Glutamatergic neuron (in vitro differentiated cells): ENCODE data around the gene TAS2R41. TPM values are rescaled to one million over a fixed set of nuclear protein-coding genes. Genes with fewer than 3 reads are reported as not detected.

Experiments used
- DNase-seq: peaks from one replicate; pipeline ENCODE4 v3.0.0; 2022
- H3K27ac Mint-ChIP-seq: one replicate; pipeline ENCODE4 v1.8.0; 2020; ENCODE audit warnings: mild to moderate bottlenecking, mixed read lengths, inconsistent platforms; ENCODE audit not compliant: unreplicated experiment
- H3K27me3 Mint-ChIP-seq: one replicate; pipeline ENCODE4 v1.8.0; 2020; ENCODE audit warnings: mild to moderate bottlenecking, moderate library complexity, mixed read lengths, inconsistent platforms; ENCODE audit not compliant: unreplicated experiment
- H3K36me3 Mint-ChIP-seq: one replicate; pipeline ENCODE4 v1.8.0; 2020; ENCODE audit warnings: mild to moderate bottlenecking, mixed read lengths, inconsistent platforms; ENCODE audit not compliant: unreplicated experiment
- H3K4me1 Mint-ChIP-seq: one replicate; pipeline ENCODE4 v1.8.0; 2020; ENCODE audit warnings: mild to moderate bottlenecking, low read depth, mixed read lengths, inconsistent platforms; ENCODE audit not compliant: unreplicated experiment
- H3K4me3 Mint-ChIP-seq: one replicate; pipeline ENCODE4 v1.8.0; 2020; ENCODE audit warnings: mild to moderate bottlenecking, mixed read lengths, inconsistent platforms; ENCODE audit not compliant: unreplicated experiment
- H3K9me3 Mint-ChIP-seq: one replicate; pipeline ENCODE4 v1.8.0; 2020; ENCODE audit warnings: mild to moderate bottlenecking, moderate library complexity, mixed read lengths, inconsistent platforms; ENCODE audit not compliant: unreplicated experiment
- total RNA-seq: library from RNA; stranded (reverse); fragmentation: NEBNext Ultra II Directional; extraction: Animal tissue kit (Norgen Biotek cat#: 25700); gene quantifications from one replicate; pipeline ENCODE4 v1.2.1, GENCODE V29; 2021; ENCODE audit not compliant: unreplicated experiment
- TF ChIP-seq, protein P1 (sequence below): fragments of 200-600 bp; sonication (generic); IDR thresholded peaks from one replicate; pipeline ENCODE4 v1.5.0; 2021; ENCODE audit not compliant: partially characterized antibody, unreplicated experiment

Gene TAS2R41
- total RNA-seq, 1 donor from 2014 or later = not detected

DNA sequence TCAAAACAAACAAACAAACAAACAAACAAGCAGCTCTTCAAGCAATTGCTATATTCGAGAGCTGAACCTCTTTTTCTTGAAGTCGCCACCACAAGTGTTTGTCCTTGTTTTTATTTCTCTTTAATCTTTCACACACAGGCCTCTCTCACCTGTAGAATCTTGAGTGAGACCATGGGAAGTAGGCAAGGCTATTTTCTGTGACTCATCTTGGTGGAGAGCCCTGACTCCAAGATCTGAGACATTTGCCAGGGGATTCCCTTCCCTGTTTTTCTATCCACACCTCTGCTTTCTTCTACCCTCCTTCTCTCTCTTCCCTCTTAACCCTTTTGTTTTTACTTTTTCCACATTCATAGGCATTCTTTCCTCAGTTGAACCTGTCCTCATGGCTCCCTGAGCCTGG lies 42.4 kb upstream of the TAS2R41 start:
- no peaks in the 10 kb centered on the region for H3K27me3 Mint-ChIP-seq
- H3K4me1 Mint-ChIP-seq = no peaks in the 10 kb centered on the region
- no peaks in the 10 kb centered on the region for H3K36me3 Mint-ChIP-seq
- DNase-seq = no peak
- TF ChIP-seq, protein P1, sequence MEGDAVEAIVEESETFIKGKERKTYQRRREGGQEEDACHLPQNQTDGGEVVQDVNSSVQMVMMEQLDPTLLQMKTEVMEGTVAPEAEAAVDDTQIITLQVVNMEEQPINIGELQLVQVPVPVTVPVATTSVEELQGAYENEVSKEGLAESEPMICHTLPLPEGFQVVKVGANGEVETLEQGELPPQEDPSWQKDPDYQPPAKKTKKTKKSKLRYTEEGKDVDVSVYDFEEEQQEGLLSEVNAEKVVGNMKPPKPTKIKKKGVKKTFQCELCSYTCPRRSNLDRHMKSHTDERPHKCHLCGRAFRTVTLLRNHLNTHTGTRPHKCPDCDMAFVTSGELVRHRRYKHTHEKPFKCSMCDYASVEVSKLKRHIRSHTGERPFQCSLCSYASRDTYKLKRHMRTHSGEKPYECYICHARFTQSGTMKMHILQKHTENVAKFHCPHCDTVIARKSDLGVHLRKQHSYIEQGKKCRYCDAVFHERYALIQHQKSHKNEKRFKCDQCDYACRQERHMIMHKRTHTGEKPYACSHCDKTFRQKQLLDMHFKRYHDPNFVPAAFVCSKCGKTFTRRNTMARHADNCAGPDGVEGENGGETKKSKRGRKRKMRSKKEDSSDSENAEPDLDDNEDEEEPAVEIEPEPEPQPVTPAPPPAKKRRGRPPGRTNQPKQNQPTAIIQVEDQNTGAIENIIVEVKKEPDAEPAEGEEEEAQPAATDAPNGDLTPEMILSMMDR = no peak
- H3K9me3 Mint-ChIP-seq = no peaks in the 10 kb centered on the region
- no peak overlapping the region for H3K4me3 Mint-ChIP-seq
- H3K27ac Mint-ChIP-seq = no peak overlapping the region

DNA sequence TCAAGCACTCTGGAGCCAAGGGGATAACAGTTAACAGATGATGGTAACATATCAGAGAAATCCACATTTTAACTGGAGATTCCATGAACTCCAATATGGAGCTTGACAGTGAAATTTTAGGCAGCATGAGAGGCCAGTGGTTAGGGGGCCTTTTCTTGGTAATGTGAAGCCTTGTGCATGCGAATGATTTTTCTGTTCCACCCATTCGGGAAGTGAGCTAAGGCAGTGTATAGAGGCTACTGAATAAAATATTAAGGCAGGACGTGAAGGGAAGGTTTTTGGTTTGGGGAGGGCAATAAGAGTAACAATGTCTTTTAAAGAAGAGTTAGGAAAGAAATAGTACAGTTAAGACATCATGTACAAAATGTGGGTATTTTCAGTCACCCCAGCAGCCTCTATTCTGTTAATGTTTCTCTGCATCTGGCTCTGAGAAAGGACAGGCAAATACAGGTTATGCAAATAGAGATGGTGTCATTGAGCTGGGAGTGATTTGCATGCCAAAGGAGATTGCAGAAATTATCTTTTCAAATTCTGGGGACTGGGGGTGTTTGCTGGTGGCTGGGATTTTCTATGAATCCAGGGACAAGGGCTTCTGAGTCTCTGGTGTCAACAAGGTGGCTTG lies 41.2 kb upstream of the TAS2R41 start:
- Mint-ChIP-seq H3K27ac (no peak overlapping the region), H3K4me1 (no peaks in the 10 kb centered on the region), H3K4me3 (no peak overlapping the region), H3K9me3 (no peaks in the 10 kb centered on the region), H3K36me3 (no peaks in the 10 kb centered on the region), H3K27me3 (no peaks in the 10 kb centered on the region)
- TF ChIP-seq, protein P1 = no peak
- no peak for DNase-seq

DNA sequence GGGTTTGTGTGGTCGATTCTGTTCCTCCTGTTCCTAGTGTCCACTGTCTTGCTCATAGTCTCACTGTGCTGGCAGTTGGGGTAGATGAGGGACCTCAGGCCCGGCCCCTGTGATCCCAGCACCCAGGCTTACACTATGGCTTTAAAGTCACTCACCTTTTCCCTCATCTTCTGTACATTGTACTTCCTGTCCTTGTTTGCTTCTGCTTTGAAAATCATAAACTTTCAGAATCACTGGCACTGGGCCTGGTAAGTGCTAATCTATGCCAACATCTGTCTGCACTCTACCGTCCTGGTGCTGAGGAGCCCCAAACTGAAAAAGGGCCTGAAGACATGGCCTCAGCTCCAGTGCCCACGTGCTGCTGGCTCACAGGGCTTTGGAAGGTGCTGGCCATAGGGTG lies 40.1 kb upstream of the TAS2R41 start:
- Mint-ChIP-seq H3K27ac (no peak overlapping the region), H3K4me3 (no peak overlapping the region)

DNA sequence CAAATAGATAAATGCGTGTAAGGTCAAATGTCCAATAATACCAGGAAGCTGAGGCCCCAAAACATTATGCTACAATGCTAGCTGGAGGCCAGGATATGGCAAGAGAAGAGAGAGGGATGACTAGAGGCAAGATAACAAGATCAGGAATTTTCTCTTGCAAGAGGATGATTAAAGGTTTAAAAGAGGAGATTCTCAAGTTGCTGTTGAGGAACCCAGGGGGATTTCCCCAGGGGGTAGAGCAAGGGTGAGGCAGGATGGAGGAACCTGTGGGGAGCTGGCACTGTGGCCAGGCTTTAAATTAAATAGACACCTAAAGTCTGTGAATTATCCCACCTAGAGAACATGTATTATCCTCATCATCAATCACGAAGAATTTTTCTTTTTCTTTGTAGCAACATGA lies 37.8 kb upstream of the TAS2R41 start:
- Mint-ChIP-seq H3K27ac (no peak overlapping the region), H3K9me3 (no peaks in the 10 kb centered on the region), H3K27me3 (no peaks in the 10 kb centered on the region), H3K4me3 (no peak overlapping the region), H3K4me1 (no peaks in the 10 kb centered on the region), H3K36me3 (no peaks in the 10 kb centered on the region)
- TF ChIP-seq, protein P1 = no peak
- DNase-seq = no peak

More for the DNA sequence above, 40.1 kb upstream of the TAS2R41 start:
- TF ChIP-seq, protein P1 = no peak
- Mint-ChIP-seq H3K4me1 (no peaks in the 10 kb centered on the region), H3K27me3 (no peaks in the 10 kb centered on the region), H3K36me3 (no peaks in the 10 kb centered on the region), H3K9me3 (no peaks in the 10 kb centered on the region)
- no peak for DNase-seq

DNA sequence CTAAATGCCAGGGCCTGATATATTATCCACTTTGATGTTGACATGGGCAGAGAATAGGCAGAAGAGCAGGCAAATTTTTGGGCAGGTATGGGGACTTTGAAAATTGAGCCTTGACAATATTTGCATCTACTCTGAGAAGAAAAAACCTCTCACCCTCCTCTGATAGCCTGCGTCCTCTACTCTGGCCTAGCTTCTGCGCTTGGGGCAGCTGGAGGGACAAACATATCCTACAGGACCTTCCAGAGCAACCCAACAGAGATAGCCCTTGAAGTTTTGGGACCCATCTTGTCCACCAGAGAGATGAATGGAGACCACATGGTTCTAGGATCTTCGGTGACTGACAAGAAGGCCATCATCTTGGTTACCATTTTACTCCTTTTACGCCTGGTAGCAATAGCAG lies 34.5 kb upstream of the TAS2R41 start, which contains the start of gene TAS2R60:
Gene TAS2R60 (plus strand): TSS at position 301 of the 400 bp plus-strand sequence. CDS start 0 bp downstream, at position 301.
- H3K27me3 Mint-ChIP-seq = no peaks in the 10 kb centered on the region
- TF ChIP-seq, protein P1 = no peak
- H3K36me3 Mint-ChIP-seq = no peaks in the 10 kb centered on the region
- H3K4me1 Mint-ChIP-seq = no peaks in the 10 kb centered on the region
- no peak within 1 kb of the TSS for H3K4me3 Mint-ChIP-seq
- H3K9me3 Mint-ChIP-seq = no peaks in the 10 kb centered on the region
- H3K27ac Mint-ChIP-seq = no peak within 1 kb of the TSS
- DNase-seq = no peak
